GM20000 (cell line): ENCODE data around the gene TLCD2.

Source experiments
- DNase-seq: peaks from one replicate; pipeline ENCODE4 v3.0.0; 2012; ENCODE audit warnings: low spot score
- CTCF ChIP-seq: IDR thresholded peaks from 2 replicates; pipeline ENCODE4 v1.5.1; 2012; ENCODE audit warnings: mild to moderate bottlenecking, control low read depth; ENCODE audit errors: extremely low read depth, missing control alignments

The TLCD2 gene

GRCh38 chr17:1733759-1734158, 23.6 kb upstream of the TLCD2 start:
- DNase-seq: no peak
- TF ChIP-seq CTCF: no peak

DNA sequence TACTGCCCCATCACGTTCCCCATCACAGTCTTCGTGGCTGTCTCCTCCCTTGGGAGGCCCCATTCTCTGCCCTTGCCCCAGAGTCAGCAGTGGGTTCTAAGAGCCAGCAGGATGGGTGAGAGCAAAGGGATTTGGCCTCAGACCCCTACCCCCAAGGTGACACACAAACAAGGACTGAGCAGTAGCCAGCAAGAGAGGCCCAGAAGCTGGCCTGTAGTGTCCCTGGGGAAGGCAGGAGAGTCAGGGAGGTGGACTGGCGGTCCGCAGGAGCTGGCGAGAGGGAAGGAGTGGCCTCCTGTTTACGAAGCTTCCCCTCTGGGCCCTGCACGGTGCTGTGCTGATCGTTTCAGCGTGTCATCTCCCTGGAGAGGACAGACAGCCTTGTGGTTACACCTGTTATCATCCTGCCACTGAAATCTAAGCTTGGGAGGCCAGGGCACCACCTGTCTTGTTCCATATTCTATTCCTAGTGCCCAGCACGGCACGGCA, 22.7 kb upstream of the TLCD2 start:
- no peak for TF ChIP-seq CTCF
- no peak for DNase-seq

GRCh38 chr17:1732241-1732832, 22.2 kb upstream of the TLCD2 start:
- DNase-seq: no peak
- TF ChIP-seq CTCF: no peak

DNA sequence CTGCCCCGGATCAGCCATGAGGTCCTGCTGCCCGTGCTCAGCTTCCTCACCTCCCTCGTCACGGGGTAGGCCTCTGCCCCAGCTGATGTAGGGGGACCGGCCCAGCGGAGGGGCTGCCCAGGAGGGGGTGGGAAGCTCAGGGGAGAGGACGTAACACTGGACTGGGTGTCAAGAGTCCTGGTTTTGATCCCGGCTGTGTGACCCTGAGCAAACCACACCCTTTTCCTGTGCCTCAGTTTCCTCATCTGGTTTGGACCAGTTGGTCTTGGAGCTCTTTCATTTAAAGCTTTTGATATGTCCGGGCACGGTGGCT, 21.0 kb upstream of the TLCD2 start:
- no peak for TF ChIP-seq CTCF
- DNase-seq: no peak

DNA sequence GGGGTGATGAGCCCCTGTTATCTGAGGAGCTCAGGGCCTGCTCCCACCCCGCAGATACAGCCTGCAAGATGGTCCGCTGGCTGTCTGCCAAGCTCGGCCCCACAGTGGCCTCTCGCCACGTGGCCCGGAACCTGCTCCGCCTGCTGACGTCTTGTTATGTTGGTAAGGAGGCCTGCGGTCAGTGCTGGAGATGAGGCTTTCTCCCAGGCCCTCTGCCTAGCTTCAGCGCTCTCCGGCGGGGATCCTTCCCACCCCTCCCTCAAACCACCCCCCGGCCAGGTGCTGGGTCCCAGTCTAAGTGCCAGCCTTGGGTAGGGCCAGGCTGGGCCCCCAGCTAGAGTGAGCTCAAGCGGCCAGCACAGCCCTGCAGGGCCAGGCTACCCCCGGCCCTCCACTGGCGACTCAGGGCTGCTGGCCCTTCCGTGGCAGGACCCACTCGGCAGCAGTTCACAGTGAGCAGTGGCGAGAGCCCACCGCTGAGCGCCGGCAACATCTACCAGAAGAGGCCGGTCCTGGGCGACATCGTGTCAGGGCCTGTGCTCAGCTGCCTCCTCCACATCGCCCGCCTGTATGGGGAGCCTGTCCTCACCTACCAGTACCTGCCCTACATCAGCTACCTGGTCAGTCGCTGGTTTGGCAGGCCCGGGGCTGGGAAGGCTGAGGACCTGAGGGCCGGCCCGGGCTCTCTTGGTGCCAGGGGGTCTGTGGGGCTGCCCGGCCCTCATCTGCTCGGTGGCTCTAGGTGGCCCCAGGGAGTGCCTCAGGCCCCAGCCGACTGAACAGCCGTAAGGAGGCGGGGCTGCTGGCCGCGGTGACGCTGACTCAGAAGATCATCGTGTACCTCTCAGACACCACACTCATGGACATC, 20.4 kb upstream of the TLCD2 start:
- no peak for TF ChIP-seq CTCF
- DNase-seq: no peak

DNA sequence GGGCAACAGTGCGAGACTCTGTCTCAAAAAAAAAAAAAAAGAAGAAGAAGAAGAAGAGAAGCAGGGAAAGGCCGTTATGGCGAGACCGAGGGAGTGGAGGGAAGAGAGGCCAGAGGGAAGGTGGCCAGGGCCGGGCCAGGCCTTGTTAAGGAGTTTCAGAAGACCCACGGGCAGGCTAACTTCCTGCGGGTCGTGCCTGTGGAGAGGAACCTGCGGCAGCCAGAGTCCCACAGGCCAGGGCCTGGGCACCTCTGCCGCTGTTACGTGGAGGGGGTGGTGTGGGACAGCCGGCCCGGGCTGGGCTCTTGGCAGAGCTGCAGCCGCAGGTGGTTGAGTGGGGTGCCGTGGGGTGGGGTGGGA, 19.8 kb upstream of the TLCD2 start:
- no peak for DNase-seq
- no peak for TF ChIP-seq CTCF

DNA sequence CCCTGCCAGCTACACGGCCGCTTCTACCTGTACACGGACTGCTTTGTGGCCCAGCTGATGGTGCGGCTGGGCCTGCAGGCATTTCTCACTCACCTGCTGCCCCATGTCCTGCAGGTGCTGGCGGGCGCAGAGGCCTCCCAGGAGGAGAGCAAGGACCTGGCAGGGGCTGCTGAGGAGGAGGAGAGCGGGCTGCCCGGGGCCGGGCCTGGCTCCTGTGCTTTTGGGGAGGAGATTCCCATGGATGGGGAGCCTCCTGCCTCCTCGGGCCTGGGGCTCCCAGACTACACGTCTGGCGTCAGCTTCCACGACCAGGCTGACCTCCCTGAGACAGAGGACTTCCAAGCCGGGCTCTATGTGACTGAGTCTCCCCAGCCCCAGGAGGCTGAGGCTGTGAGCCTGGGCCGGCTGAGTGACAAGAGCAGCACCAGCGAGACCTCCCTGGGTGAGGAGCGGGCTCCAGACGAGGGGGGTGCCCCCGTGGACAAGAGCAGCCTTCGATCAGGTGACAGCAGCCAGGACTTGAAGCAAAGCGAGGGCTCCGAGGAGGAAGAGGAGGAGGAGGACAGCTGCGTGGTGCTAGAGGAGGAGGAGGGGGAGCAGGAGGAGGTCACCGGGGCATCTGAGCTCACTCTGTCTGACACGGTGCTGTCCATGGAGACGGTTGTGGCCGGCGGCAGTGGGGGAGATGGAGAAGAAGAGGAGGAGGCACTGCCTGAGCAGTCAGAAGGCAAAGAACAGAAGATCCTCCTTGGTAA, 17.9 kb upstream of the TLCD2 start:
- TF ChIP-seq CTCF: no peak
- no peak for DNase-seq
